Measurements from ENCODE around the gene CFAP47.
"Not testable (repeated sequence)": the region's sequence is repeated elsewhere in the genome, so short reads cannot be mapped to it uniquely, and the experiment has no call there.

Gene CFAP47

GRCh38 chrX:36234840-36235528 is 315.4 kb downstream of the CFAP47 start:
- not testable (repeated sequence) for DNase-seq

- DNase-seq: no peak
Observed at GRCh38 chrX:36241397-36241796, 321.9 kb downstream of the CFAP47 start.

- DNase-seq: no peak
Observed at GRCh38 chrX:36266155-36266554, 346.6 kb downstream of the CFAP47 start.

- no peak for DNase-seq
Observed at GRCh38 chrX:36310136-36310535, 390.6 kb downstream of the CFAP47 start.

- DNase-seq: no peak
Observed at GRCh38 chrX:36314303-36314702, 394.8 kb downstream of the CFAP47 start.

- no peak for DNase-seq
Observed at GRCh38 chrX:36334572-36334971, 415.0 kb downstream of the CFAP47 start.

GRCh38 chrX:36336751-36337150 is 417.2 kb downstream of the CFAP47 start:
- no peak for DNase-seq

- no peak for DNase-seq
Observed at GRCh38 chrX:36344301-36344700, 424.8 kb downstream of the CFAP47 start.

- DNase-seq: no peak
Observed at GRCh38 chrX:36348509-36348908, 429.0 kb downstream of the CFAP47 start.

- DNase-seq: no peak
Observed at GRCh38 chrX:36357855-36358254, 438.3 kb downstream of the CFAP47 start.

- DNase-seq: no peak
Observed at GRCh38 chrX:36364262-36364661, 444.7 kb downstream of the CFAP47 start.

GRCh38 chrX:36383495-36383894 is 464.0 kb downstream of the CFAP47 start:
- no peak for DNase-seq

GRCh38 chrX:36388901-36389300 is 469.4 kb downstream of the CFAP47 start:
- no peak for DNase-seq

GRCh38 chrX:36401774-36402173 is 482.2 kb downstream of the CFAP47 start:
- no peak for DNase-seq

- DNase-seq: no peak
Observed at GRCh38 chrX:36407836-36408235, 488.3 kb downstream of the CFAP47 start.

GRCh38 chrX:36414056-36414455 is 494.5 kb downstream of the CFAP47 start:
- no peak for DNase-seq

GRCh38 chrX:36422368-36422767 is 502.8 kb downstream of the CFAP47 start:
- DNase-seq: no peak

GRCh38 chrX:36431819-36432218 is 512.3 kb downstream of the CFAP47 start:
- DNase-seq: no peak

- no peak for DNase-seq
Observed at GRCh38 chrX:36434522-36434921, 515.0 kb downstream of the CFAP47 start.
